Stomach (tissue), 9 donors: ENCODE measurements around the gene CDH5. TPM values are rescaled to one million over a fixed set of nuclear protein-coding genes. Genes with fewer than 3 reads are reported as not detected.

Experiments used
- DNase-seq, 2 donors: peaks; one replicate each; pipeline versions ENCODE4 v3.0.0 to v3.0.0-alpha.2; 2013 to 2019
- H3K27ac ChIP-seq, 5 donors: fragments of 200-600 bp in 4 of 5; sonication (generic) in 4 of 5; one replicate each; pipeline ENCODE4 v1.5.1; 2013 to 2019; ENCODE audit warnings: mild to moderate bottlenecking in 1 of 5, moderate library complexity in 1 of 5
- H3K27me3 ChIP-seq, 3 donors: fragments of 200-600 bp; sonication (generic); one replicate each; pipeline ENCODE4 v1.5.1; 2017 to 2019; ENCODE audit warnings: mixed run types in 1 of 3
- H3K36me3 ChIP-seq, 4 donors: fragments of 200-600 bp; sonication (generic); 1 replicate in 3 of 4; 2 replicates in 1 of 4; pipeline ENCODE4 v1.5.1; 2016 to 2019
- H3K4me1 ChIP-seq, 4 donors: fragments of 200-600 bp; sonication (generic); one replicate each; pipeline ENCODE4 v1.5.1; 2016 to 2019
- H3K4me3 ChIP-seq, 4 donors: fragments of 200-600 bp; sonication (generic) in 3 of 4; one replicate each; pipeline ENCODE4 v1.5.1; 2016 to 2019; ENCODE audit warnings: mild to moderate bottlenecking in 1 of 4
- H3K9me3 ChIP-seq, 4 donors: fragments of 200-600 bp; sonication (generic); one replicate each; pipeline ENCODE4 v1.5.1; 2016 to 2019
- EP300 ChIP-seq: sonication (generic); formaldehyde crosslinking; IDR thresholded peaks from one replicate; pipeline ENCODE4 v1.6.1; 2017; ENCODE audit warnings: antibody characterized with exemption
- POLR2A ChIP-seq, 4 donors: fragments of 450-650 bp; IDR thresholded peaks; one replicate each; pipeline ENCODE4 v1.6.1; 2016; ENCODE audit warnings: antibody characterized with exemption in 4 of 4, control low read depth in 2 of 4, mild to moderate bottlenecking in 1 of 4, moderate library complexity in 1 of 4
- POLR2AphosphoS5 ChIP-seq, 3 donors: sonication (generic); formaldehyde crosslinking; IDR thresholded peaks; one replicate each; pipeline ENCODE4 v1.6.1; 2016; ENCODE audit warnings: antibody characterized with exemption in 3 of 3
- WGBS, 5 donors: extraction: QIAGEN DNeasy Blood & Tissue Kit in 3 of 5; methylation state at CpG; one replicate each; pipeline versions ENCODE4 v1.1.5 to v1.1.7; 2013 to 2018; 5-methylcytosine and 5-hydroxymethylcytosine counted together
- intact Hi-C: fragments of 100-400 bp; cut with DNase I; formaldehyde crosslinking; loops from one replicate; pipeline ENCODE4 v1.15.1; 2023; ENCODE audit warnings: low total_unique reads
- polyA plus RNA-seq, 3 donors: library from polyadenylated mRNA; stranded (reverse); fragments of 200-250 nt; gene quantifications; one replicate each; pipeline ENCODE4 v1.2.3, GENCODE V29; 2013
- total RNA-seq, 5 donors: library from RNA; depleted of rRNA; stranded (reverse); fragments of >200 nt; gene quantifications; one replicate each; pipeline versions ENCODE4 v1.1.0 to v1.2.3, GENCODE V29; 2014 to 2016
- TF ChIP-seq, protein P1 (sequence below), 7 experiments: fragments of 450-650 bp in 4 of 7; fragments of 200-600 bp in 3 of 7; sonication (generic) in 3 of 7; IDR thresholded peaks; one replicate each; pipeline ENCODE4 v1.5.1; 2016 to 2019; ENCODE audit warnings: antibody characterized with exemption in 7 of 7, control low read depth in 2 of 7, mild to moderate bottlenecking in 1 of 7
- donor health status: healthy with polysubstance abuse.
- donor health status: Bipolar disorder and iron deficiency.
- donor health status: healthy.

CDH5 gene
- total and polyA plus RNA-seq, 8 donors, result 2.4 to 46.9 (median 17.2) TPM

DNA sequence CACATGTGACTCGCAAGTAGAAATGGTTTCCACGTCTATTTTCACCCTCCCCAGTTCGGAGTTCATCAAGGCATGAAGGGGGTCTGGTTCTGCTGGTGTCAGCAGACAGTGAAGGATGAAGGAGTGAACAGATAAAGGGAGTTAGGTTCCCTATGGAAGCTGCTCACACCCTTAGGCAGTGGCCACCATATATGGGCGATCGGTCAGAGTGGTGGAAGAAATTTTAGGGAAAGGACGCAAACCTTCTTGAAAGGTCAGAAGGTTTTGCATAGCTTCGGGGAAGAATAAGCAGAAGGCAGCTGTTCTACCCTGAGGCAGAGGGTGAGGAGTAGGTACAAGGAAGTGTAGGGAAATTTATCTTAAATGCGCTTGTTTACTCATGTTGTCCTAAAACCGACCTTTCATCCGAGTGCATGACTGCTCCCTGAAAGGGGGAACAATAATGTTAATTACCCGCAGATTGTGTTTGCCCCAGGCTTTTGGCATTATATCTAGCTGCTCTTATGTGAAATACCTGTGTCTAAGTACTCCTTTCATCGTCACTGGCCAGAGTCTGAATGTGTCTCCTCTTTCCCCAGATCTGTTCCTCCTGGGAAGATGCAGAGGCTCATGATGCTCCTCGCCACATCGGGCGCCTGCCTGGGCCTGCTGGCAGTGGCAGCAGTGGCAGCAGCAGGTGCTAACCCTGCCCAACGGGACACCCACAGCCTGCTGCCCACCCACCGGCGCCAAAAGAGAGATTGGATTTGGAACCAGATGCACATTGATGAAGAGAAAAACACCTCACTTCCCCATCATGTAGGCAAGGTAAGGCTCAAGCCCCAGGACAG is 12.5 kb downstream of the CDH5 start:
- H3K36me3 ChIP-seq, result no peaks in the 10 kb centered on the region
- H3K27me3 ChIP-seq, result no peaks in the 10 kb centered on the region
- no peak for DNase-seq
- H3K4me1 ChIP-seq, result peaks cover 0 to 5% (median 0%) of the 10 kb centered on the region in 4 donors
- H3K27ac ChIP-seq, result no peak overlapping the region
- H3K9me3 ChIP-seq, result no peaks in the 10 kb centered on the region
- no peak overlapping the region for H3K4me3 ChIP-seq
- intact Hi-C loops, result no loop called here
- TF ChIP-seq POLR2A (IDR thresholded peaks at IDR 0.05) (no peak), POLR2AphosphoS5 (IDR thresholded peaks at IDR 0.05) (no peak), EP300 (no peak)
- TF ChIP-seq, protein P1, sequence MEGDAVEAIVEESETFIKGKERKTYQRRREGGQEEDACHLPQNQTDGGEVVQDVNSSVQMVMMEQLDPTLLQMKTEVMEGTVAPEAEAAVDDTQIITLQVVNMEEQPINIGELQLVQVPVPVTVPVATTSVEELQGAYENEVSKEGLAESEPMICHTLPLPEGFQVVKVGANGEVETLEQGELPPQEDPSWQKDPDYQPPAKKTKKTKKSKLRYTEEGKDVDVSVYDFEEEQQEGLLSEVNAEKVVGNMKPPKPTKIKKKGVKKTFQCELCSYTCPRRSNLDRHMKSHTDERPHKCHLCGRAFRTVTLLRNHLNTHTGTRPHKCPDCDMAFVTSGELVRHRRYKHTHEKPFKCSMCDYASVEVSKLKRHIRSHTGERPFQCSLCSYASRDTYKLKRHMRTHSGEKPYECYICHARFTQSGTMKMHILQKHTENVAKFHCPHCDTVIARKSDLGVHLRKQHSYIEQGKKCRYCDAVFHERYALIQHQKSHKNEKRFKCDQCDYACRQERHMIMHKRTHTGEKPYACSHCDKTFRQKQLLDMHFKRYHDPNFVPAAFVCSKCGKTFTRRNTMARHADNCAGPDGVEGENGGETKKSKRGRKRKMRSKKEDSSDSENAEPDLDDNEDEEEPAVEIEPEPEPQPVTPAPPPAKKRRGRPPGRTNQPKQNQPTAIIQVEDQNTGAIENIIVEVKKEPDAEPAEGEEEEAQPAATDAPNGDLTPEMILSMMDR (IDR thresholded peaks at IDR 0.05), result no peak
- 58 to 69% (median 63%) methylated on average over 18 of the region's 18 CpGs for WGBS, 5 donors

DNA sequence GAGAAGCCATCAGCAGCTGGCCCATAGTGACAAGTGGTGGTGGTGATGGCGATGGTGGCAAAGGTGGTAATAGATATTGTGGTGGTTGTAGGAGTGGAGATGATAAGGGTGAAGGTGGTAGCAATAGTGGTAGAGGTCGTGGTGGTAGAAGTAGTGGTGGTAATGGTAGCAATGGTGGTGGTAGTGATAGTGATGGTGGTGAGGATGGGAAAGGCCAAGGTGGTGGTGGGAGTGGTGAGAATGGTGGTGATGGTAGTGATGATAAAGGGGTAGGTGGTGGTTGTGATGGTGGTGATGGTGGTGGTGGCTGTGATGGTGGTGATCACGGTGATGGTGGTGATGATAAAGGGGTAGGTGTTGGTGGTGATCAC is 13.1 kb downstream of the CDH5 start:
- 86 to 94% (median 89%) methylated on average over 3 of the region's 3 CpGs for WGBS, 5 donors
- H3K27me3 ChIP-seq, result no peaks in the 10 kb centered on the region
- H3K4me1 ChIP-seq, result peaks cover 0 to 5% (median 0%) of the 10 kb centered on the region in 4 donors
- H3K9me3 ChIP-seq, result no peaks in the 10 kb centered on the region
- no peaks in the 10 kb centered on the region for H3K36me3 ChIP-seq
- H3K4me3 ChIP-seq, result no peak overlapping the region
- no peak for TF ChIP-seq POLR2AphosphoS5 (IDR thresholded peaks at IDR 0.05)
- no peak for TF ChIP-seq EP300
- TF ChIP-seq, protein P1 (IDR thresholded peaks at IDR 0.05), result no peak
- TF ChIP-seq POLR2A (IDR thresholded peaks at IDR 0.05), result no peak
- intact Hi-C loops, result no loop called here
- no peak overlapping the region for H3K27ac ChIP-seq
- no peak for DNase-seq

DNA sequence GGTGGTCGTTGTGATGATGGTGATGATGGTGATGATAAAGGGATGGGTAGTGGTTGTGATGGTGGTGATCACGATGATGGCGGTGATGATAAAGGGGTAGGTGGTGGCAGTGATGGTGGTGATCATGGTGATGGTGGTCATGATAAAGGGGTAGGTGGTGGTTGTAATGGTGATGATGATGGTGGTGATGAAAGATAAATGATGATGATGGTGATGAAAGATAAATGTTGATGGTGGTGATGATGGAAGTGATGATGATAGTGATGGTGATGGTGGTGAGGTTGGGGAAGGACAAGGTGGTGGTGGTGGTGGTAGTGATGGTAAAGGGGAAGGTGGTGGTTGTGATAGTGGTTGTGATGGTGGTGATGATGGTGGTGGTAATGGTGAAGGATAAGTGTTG is 13.9 kb downstream of the CDH5 start:
- no peaks in the 10 kb centered on the region for H3K9me3 ChIP-seq
- no peak overlapping the region for H3K4me3 ChIP-seq
- TF ChIP-seq POLR2AphosphoS5 (IDR thresholded peaks at IDR 0.05) (no peak), POLR2A (IDR thresholded peaks at IDR 0.05) (no peak), EP300 (no peak)
- TF ChIP-seq, protein P1 (IDR thresholded peaks at IDR 0.05), result no peak
- 56 to 91% (median 68%) methylated on average over 3 of the region's 3 CpGs for WGBS, 5 donors
- no peaks in the 10 kb centered on the region for H3K27me3 ChIP-seq
- H3K4me1 ChIP-seq, result peaks cover 0 to 5% (median 0%) of the 10 kb centered on the region in 4 donors
- no peaks in the 10 kb centered on the region for H3K36me3 ChIP-seq
- intact Hi-C loops, result no loop called here
- DNase-seq, result no peak
- no peak overlapping the region for H3K27ac ChIP-seq

DNA sequence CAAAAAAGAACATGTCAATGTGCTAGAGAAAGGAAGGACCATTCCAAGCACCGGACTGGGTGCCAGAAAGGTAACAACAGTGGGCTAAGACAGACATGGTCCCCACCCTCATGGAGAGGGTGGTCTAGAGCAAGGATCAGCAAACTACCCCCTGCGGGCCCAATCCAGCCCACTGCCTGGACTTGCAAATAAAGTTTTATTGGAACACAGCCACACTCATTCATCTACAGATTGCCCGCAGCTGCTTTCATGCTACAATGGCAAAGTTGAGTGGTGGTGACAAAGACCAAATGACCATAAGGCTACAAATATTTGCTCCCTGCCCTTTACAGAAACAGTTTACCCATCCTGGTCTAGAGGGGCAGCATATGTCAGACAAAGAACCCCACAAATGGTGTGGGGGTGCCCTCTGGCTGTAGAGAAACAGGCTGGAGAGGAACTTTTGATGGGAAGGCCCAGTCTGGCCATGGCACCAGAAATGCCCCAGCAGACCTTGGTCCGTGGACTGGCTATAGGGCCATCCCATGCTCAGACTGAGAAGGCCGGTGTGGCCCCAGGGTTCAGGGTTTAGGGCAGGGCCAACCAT is 15.2 kb downstream of the CDH5 start:
- Histone ChIP-seq H3K27me3 (no peaks in the 10 kb centered on the region), H3K4me1 (peaks cover 0 to 5% (median 0%) of the 10 kb centered on the region in 4 donors), H3K4me3 (no peak overlapping the region), H3K36me3 (no peaks in the 10 kb centered on the region), H3K27ac (peak overlapping the region; percentile 23 to 68 (median 52)), H3K9me3 (no peaks in the 10 kb centered on the region)
- DNase-seq, result no peak
- intact Hi-C loops, result no loop called here
- TF ChIP-seq EP300, result no peak
- TF ChIP-seq, protein P1 (IDR thresholded peaks at IDR 0.05), result no peak
- TF ChIP-seq POLR2A (IDR thresholded peaks at IDR 0.05), result no peak
- TF ChIP-seq POLR2AphosphoS5 (IDR thresholded peaks at IDR 0.05), result no peak
- WGBS, 5 donors, result 57 to 94% (median 76%) methylated on average over 5 of the region's 5 CpGs
